DMS79 treated with DMSO at 0.1 percent for 48 hours (cell line): ENCODE results near the gene CRELD1.

ENCODE experiments used
- DNase-seq: peaks from one replicate; lab custom pipeline; 2025; lab: John Stamatoyannopoulos, UW

CRELD1 gene

DNA sequence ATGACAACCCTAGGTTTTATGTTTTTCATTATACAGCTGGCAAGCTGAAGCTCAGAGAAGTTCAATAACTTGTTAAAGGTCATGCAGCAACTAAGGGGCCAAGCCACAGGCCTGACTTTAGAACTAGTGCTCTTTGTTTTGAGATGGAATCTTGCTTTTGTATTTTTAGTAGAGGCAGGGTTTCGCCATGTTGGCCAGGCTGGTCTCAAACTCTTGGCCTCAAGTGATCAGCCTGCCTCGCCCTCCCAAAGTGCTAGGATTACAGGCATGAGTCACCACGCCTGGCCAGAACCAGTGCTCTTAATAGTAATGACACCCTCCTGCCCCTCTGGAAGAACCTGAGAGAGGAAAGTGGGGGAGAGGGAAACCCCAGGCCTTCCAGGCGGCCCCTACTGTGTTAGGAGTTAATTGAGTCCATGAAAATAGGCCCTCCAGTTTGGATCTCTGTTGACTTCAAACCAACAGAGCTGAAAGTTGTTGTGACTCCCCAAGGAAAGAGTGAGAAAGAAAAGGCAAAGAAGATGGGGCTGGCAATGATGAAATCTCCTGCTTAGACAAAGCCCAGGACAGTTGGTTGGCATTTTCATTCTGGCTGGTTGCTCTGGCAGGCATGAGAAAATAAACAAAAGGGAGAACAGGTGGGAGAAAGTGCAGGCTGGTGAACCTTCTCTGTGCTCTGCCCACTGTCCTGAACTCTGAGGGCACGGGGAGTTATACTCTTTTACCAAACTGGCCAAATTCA is 22.1 kb downstream of the CRELD1 start:
- DNase-seq = no peak

DNA sequence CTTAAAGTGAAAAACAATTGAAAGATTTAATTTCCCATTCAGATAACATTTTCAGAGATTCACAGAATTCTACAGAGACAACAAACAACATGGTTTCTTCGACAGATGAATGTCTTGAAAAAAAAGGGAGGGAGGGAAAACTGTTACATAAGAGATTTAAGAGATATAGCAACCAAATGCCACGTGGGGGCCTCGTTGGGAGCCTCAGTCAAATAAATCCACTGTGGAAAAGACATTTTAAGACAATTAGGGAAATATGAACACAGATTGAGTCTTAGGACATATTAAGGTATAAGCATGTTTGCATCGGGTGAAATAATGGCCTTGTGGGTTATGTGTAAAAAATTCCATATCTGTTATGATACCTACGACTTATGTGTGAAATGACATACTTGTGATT is 23.6 kb downstream of the CRELD1 start:
- no peak for DNase-seq

DNA sequence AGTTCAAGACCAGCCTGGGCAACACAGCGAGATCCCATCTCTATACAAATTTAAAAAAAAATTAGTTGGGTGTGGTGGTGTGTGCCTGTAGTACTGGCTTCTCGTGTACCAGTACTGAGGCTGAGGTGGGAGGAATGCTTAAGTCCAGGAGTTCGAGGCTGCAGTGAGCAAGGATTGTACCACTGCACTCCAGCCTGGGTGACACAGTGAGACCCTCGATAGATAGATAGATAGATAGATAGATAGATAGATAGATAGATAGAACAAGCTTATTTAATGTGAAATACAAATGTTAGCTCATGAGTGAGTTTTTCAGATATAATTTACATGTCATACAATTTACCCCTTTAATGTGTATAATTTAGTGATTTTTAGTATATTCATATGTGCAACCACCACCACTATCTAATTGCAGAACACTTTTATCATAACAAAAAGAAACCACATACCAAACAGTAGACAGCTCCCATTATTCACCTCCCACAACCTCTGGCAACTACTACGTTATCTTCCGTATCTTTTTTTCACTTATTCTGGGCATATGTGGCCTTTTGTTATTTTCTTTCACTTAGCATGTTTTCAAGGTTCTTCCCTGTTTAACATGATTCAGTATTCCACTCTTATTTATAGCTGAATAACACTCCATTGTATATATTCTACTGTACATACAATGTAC is 31.7 kb downstream of the CRELD1 start:
- no peak for DNase-seq

DNA sequence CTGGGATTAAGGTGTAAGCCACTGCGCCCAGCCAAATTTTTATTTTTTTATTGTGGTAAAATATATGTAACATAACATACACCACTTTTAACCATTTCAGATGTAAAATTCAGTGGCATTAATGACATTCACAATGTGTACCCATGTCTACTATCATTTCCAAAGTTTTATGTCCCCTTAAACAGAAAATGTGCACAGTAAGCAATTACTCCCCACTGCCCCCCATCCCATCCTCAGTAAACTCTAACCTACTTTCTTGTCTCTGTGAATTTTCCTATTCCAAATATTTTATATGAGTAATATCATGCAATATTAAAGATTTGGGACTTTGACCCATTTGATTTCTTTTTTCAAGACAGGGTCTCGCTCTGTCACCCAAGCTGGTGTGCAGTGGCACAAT is 33.2 kb downstream of the CRELD1 start:
- DNase-seq = no peak

DNA sequence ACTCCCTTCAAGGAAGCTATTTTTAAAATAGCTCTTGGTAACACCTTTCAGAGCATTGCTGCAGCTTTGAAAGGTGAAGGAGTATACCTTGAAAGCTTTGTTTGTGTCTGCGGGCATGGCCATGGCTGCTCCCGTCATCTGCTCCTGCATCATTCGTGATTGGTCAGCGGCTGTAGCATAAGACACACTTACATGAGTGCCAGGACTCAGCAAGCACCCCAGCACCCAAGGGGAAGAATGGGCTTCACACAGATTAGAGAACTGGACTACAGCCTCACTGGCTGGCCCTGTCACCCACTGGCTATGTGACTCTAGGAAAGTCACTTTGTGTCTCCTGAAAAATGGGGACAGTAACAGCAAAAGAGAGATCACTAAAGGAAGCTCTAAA is 36.0 kb downstream of the CRELD1 start:
- no peak for DNase-seq

DNA sequence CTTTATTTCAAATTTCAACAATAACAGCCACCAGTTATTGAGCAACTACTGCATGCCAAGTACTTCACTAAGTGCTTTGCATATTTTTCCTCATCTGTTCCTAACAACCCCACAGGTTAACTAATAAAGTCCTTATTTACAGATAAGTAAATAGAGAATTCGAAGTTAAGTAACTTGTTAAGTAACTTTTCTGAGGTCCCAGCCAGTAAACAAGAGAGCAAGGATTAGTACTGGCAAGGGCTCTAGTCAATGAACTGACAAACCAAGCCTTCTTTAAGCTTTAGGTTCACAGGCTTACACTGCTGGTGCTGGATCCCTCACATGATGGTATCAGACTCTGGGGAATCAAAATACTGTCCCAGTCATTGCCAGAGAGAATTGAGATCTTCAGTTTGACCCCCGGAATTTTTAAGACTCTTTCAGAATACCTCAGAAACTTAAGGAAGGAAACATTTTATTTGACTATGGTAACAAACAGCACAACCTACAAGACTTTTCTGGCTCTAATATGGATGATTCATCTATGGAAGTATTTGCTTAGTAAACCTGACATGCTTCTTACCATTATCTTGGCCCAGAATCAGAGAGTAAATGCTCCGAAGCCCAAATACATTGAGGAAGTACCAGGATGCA is 36.5 kb downstream of the CRELD1 start:
- no peak for DNase-seq

DNA sequence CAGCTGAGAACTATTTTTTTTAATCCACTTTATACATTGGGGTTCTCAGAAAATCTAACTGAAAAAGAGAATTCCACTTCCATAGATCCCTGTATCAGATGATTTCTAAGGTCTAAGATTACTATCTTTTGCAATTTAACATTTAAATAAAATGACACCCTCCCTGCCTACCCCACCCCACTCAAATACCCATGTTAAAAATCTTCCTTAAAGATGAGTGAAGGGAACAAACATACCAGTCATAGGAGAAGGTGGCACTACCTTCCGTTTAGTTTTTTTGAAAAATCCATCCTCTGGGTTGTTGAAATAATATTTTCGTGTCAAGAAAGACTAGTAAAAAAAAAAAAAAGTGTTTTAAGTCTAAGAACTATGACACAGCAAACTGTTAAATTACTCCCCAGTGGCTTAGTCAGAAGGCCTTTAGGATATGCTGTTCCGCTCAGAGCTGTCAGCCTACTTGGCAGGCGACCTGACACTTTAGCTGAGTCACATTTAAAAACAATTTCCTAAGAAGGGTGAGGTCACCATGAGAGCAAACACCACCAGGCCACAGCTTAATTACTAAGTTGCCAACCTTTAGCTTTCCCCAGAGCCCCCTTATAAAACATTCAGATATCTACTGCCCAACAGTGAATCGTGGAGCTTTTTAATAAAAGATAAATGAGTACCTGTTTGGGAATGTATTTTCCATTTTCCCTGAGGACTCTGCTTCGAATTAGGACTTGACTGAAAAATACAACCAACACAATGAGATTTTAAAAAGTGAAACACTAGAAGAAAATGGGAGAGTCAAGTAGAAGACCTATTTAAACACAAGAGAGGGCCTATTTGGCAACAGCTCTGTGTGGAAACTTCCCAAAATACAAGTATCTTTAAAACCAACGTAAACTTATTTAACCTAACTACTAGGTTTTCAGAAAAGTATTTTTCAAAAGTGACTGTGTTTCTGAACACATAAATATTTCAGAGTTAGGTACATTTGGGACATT is 43.4 kb downstream of the CRELD1 start:
- no peak for DNase-seq

DNA sequence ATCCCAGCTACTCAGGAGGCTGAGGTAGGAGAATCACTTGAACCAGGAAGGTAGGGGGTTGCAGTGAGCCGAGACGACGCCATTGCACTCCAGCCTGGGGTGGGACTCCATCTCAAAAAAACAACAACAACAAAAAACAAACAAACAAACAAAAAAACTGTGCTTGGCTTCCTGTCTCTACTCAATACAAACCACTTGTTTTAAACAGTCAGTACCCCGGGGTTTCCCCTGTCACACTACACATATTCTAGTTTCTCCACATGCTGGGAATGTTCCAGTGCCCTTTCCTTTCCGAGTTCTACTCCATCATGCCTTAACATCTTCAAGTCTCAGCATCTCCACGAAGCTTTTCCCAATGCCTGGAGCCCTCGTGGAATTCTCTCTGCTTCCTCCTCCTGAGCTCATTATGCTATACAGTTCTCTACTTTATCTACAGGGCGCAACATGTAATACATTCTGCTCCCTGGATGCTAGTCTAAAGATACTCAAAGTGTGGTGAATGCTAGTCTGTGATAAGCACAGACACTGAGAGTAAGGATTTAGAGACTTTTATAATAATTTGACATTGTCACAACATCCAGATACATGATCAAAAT is 45.2 kb downstream of the CRELD1 start:
- no peak for DNase-seq

DNA sequence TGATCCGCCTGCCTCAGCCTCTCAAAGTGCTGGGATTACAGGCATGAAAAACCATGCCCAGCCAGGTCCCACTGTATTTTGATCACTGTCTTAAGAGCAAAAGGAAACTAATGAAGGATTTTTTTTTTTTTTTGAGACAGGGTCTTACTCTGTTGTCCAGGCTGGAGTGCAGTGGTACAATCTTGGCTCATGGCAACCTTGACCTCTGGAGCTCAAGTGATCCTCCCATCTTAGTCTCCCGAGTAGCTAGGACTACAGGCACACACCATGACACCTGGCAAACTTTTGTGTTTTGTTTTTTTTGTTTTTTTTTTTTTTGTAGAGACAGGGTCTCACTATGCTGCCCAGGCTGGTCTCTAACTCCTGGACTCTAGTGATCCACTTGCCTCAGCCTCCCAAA is 46.6 kb downstream of the CRELD1 start:
- DNase-seq = no peak

DNA sequence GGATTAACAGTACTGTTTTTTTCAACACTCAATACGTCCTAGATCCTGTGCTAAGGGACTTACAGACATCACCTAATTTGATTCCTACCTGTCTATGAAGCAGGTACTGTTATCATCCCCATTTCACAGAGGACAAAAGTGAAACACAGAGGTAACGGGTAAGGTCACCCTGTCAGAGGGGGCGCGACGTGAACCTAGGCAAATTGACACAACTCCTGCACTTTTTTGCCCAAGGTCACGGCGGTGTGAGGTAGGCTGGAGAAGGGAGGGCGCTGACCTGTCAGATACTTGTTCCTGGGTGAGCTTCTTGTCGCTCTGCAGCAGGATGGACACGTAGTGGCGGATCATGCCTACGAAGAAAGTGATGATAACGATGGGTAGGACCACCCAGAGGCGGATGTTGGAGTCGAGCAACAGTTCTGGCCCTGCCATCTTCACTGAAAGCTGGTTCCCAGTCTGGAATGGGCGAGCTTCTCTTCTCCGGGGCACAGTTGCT is 52.6 kb downstream of the CRELD1 start:
- DNase-seq = no peak

DNA sequence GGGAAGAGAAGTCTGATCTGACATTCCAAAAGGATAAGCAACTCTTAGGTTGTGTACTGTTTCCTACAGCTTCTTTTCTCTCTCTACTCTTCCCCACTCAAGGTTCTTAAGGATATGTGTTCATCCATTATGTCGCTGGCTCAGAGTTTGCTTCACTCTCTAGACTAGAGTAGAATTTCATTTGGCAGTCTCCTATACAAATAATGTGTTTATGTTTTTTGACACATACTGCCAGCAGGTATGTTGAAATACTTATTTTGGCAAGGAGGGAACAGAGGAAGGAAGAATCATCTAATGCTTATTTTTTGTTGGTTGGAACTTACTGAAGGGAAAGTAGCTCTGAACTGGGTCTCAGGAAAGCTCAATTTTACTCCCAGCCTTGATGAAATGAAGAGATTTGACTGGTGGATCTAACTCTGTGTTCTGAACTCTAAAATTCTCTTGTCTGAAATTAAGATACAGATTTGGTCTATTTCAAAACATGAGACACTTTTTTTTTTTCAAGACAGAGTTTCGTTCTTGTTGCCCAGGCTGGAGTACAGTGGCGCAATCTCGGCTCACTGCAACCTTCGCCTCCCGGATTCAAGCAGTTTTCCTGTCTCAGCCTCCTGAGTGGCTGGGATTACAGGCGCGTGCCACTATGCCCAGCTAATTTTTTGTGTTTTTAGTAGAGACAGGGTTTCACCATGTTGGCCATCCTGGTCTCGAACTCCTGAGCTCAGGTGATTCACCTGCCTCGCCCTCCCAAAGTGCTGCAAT is 60.6 kb downstream of the CRELD1 start:
- DNase-seq = no peak
